H1 (cell line): ENCODE results near the gene GDAP1L1. TPM values are rescaled to one million over a fixed set of nuclear protein-coding genes. Genes with fewer than 3 reads are reported as not detected.

Experiments used
- ATF3 ChIP-seq: IDR thresholded peaks from 2 replicates; pipeline ENCODE4 v1.6.1; 2011; ENCODE audit warnings: low read depth, mild to moderate bottlenecking, low read length; ENCODE audit not compliant: insufficient read depth
- CBX5 ChIP-seq: fragments of 300-800, 300-1000 bp; sonication (generic); IDR thresholded peaks from 2 replicates; pipeline ENCODE4 v1.7.1; 2016; ENCODE audit warnings: antibody characterized with exemption, low read length, low read depth
- CHD2 ChIP-seq: IDR thresholded peaks from 2 replicates; pipeline ENCODE4 v1.6.1; 2012; ENCODE audit warnings: low read length, improper control_type of control experiment
- CTBP2 ChIP-seq: IDR thresholded peaks from 2 replicates; pipeline ENCODE4 v1.7.0; 2011; ENCODE audit warnings: borderline replicate concordance, mild to moderate bottlenecking, moderate library complexity, mixed read lengths, low read length; ENCODE audit not compliant: insufficient read depth, insufficient read length
- E2F6 ChIP-seq: IDR thresholded peaks from 2 replicates; pipeline ENCODE4 v1.6.1; 2012; ENCODE audit warnings: inconsistent platforms
- EZH2 ChIP-seq: fragments of 200-600 bp; sonication (generic); IDR thresholded peaks from 2 replicates; pipeline ENCODE4 v1.7.1; 2012; ENCODE audit warnings: low read depth, mild to moderate bottlenecking, moderate library complexity, low read length, inconsistent platforms; ENCODE audit not compliant: severe bottlenecking
- FOSL1 ChIP-seq: IDR thresholded peaks from 2 replicates; pipeline ENCODE4 v1.6.1; 2011; ENCODE audit warnings: mild to moderate bottlenecking, low read depth, low read length, moderate library complexity; ENCODE audit not compliant: insufficient read depth
- GABPA ChIP-seq: IDR thresholded peaks from 2 replicates; pipeline ENCODE4 v1.6.1; 2011; ENCODE audit warnings: mild to moderate bottlenecking, low read length, moderate library complexity, borderline replicate concordance; ENCODE audit not compliant: insufficient read depth
- JUN ChIP-seq: IDR thresholded peaks from 2 replicates; pipeline ENCODE4 v1.6.1; 2011; ENCODE audit warnings: low read depth, mild to moderate bottlenecking, improper control_type of control experiment, low read length
- JUND ChIP-seq: IDR thresholded peaks from 2 replicates; pipeline ENCODE4 v1.6.1; 2011; ENCODE audit warnings: mild to moderate bottlenecking, improper control_type of control experiment, low read length
- KDM4A ChIP-seq: IDR thresholded peaks from one replicate; pipeline ENCODE4 v1.7.1; 2012; ENCODE audit warnings: low read depth, mild to moderate bottlenecking, moderate library complexity, low read length, inconsistent platforms; ENCODE audit not compliant: severe bottlenecking
- MAX ChIP-seq: IDR thresholded peaks from 2 replicates; pipeline ENCODE4 v1.6.1; 2012; ENCODE audit warnings: inconsistent platforms
- NANOG ChIP-seq: IDR thresholded peaks from 2 replicates; pipeline ENCODE4 v1.6.1; 2011; ENCODE audit warnings: low read length, low read depth, mild to moderate bottlenecking, inconsistent platforms; ENCODE audit not compliant: insufficient read depth, poor library complexity, severe bottlenecking
- POLR2A ChIP-seq, 2 experiments: IDR thresholded peaks; 1 replicate in 1 of 2; 2 replicates in 1 of 2; pipeline ENCODE4 v1.6.1; 2011; ENCODE audit warnings: low read depth in 2 of 2, low read length in 2 of 2, mild to moderate bottlenecking in 2 of 2; ENCODE audit errors: control extremely low read depth in 1 of 2
- RBBP5 ChIP-seq: IDR thresholded peaks from 2 replicates; pipeline ENCODE4 v1.7.1; 2012; ENCODE audit warnings: low read depth, mild to moderate bottlenecking, inconsistent platforms, low read length, moderate library complexity, borderline replicate concordance
- RXRA ChIP-seq: IDR thresholded peaks from 2 replicates; pipeline ENCODE4 v1.6.1; 2011; ENCODE audit warnings: low read depth, mild to moderate bottlenecking, low read length, moderate library complexity; ENCODE audit not compliant: insufficient read depth
- SP1 ChIP-seq: IDR thresholded peaks from 2 replicates; pipeline ENCODE4 v1.6.1; 2011; ENCODE audit warnings: low read depth, low read length
- SUZ12 ChIP-seq: fragments of 200-600 bp; sonication (generic); IDR thresholded peaks from 2 replicates; pipeline ENCODE4 v1.6.1; 2012; ENCODE audit warnings: mild to moderate bottlenecking, inconsistent platforms, low read length, moderate library complexity, mixed read lengths
- TAF1 ChIP-seq: IDR thresholded peaks from 2 replicates; pipeline ENCODE4 v1.6.1; 2011; ENCODE audit warnings: mild to moderate bottlenecking, low read depth, low read length
- TAF7 ChIP-seq: optimal IDR thresholded peaks from 2 replicates; pipeline ENCODE3; 2011; ENCODE audit warnings: low read depth, mild to moderate bottlenecking, inconsistent platforms, low read length, moderate library complexity, borderline replicate concordance
- TBP ChIP-seq: IDR thresholded peaks from 2 replicates; pipeline ENCODE4 v1.6.1; 2011; ENCODE audit warnings: low read depth, low read length, improper control_type of control experiment
- YY1 ChIP-seq: IDR thresholded peaks from 2 replicates; pipeline ENCODE4 v1.6.1; 2011; ENCODE audit warnings: low read depth, mild to moderate bottlenecking, low read length
- polyA plus RNA-seq, 7 experiments: library from polyadenylated mRNA; depleted of rRNA in 3 of 7; stranded (reverse) in 5 of 7; unstranded in 2 of 7; fragments of >200 nt in 5 of 7; fragments of 200-250 nt in 2 of 7; gene quantifications; 1 replicate in 5 of 7; 2 replicates in 1 of 7; 4 replicates in 1 of 7; pipeline versions ENCODE4 v1.2.1 to v1.2.3, GENCODE V29; 2011 to 2013; ENCODE audit warnings: missing spikeins in 2 of 7, mixed read lengths in 2 of 7
- total RNA-seq: library from RNA; stranded (reverse); fragmentation: NEBNext Ultra II Directional; extraction: Animal tissue kit (Norgen Biotek cat#: 25700); gene quantifications from 2 replicates; pipeline ENCODE4 v1.2.1, GENCODE V29; 2021

Gene GDAP1L1
- total and polyA plus RNA-seq, 2 of the 8 experiments (the other 6 are each of a cell fraction or from before 2014, with no cell fraction given), result 8.5 to 63.1 TPM

- TF ChIP-seq JUN (no peak), MAX (0 out of 2 replicates have a peak, but pooled peaks have one; percentile 8), CBX5 (no peak), GABPA (no peak), POLR2A (IDR thresholded peaks at IDR 0.05; ENCODE audit: control extremely low read depth in 1 of 2, low read depth in 2 of 2, low read length in 2 of 2) (0 out of 3 replicates have a peak, but pooled peaks of 1 of the 2 experiments have one; percentile 32), TBP (no peak), CHD2 (no peak), SUZ12 (no peak), RXRA (no peak), E2F6 (peak; percentile 27; the same call in 1 of the 2 replicates), SP1 (no peak), TAF1 (no peak), FOSL1 (0 out of 2 replicates have a peak, but pooled peaks have one; percentile 29), KDM4A (peak; percentile 26), YY1 (peak; percentile 3; the same call in 1 of the 2 replicates), TAF7 (no peak), EZH2 (no peak), ATF3 (no peak), RBBP5 (peak; percentile 36; the same call in 1 of the 2 replicates), JUND (no peak), NANOG (no peak), CTBP2 (peak; percentile 27)
These were observed 79.5 kb downstream of the GDAP1L1 start (continued) for GRCh38 chr20:44326391-44327159.
